Measurements from ENCODE around the gene LRRC47. TPM values are rescaled to one million over a fixed set of nuclear protein-coding genes. Genes with fewer than 3 reads are reported as not detected.

Gene LRRC47
- total and polyA plus RNA-seq, 2 of the 13 experiments (the other 11 are each of a cell fraction or from before 2014, with no cell fraction given): 18.3 to 52.5 TPM

DNA sequence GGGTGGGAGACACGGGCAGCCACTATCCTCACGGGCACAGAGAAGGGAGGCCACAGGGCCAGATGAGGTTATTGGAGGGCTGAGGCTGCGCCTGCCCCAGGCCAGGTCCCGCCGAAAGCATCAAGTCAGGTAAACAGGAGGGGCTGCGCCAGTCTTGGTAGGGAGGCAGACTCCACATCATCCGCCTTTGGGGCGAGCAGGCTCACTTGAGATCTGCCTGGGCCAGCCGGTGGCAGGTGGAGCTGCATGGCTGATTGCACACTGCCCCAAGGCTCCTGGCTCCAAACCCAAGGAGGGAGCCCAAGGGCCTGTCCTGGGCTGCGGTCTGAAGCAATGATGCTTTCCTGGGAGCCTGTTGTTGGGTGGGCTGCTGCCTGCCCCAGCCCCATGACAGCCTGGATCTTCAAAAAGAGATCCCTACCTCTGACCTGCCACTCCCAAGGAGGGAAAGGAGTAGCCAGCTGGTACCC, 19.2 kb downstream of the LRRC47 start (continued):
- TF ChIP-seq MAF1 (CRISPR knock-in tag; IDR thresholded peaks at IDR 0.05; ENCODE audit: borderline replicate concordance) (no peak), NPAS2 (CRISPR knock-in tag; IDR thresholded peaks at IDR 0.05; ENCODE audit: borderline replicate concordance) (no peak), RFX1 (IDR thresholded peaks at IDR 0.05) (no peak), SP5 (CRISPR knock-in tag; IDR thresholded peaks at IDR 0.05; ENCODE audit: borderline replicate concordance, low read depth) (no peak), HOXA7 (CRISPR knock-in tag; IDR thresholded peaks at IDR 0.05) (peak; percentile 65; the same call in 1 of the 2 replicates), ONECUT2 (CRISPR knock-in tag; IDR thresholded peaks at IDR 0.05) (no peak), RXRB (CRISPR knock-in tag; IDR thresholded peaks at IDR 0.05; ENCODE audit: borderline replicate concordance) (no peak), ZNF556 (CRISPR knock-in tag; IDR thresholded peaks at IDR 0.05; ENCODE audit: borderline replicate concordance) (no peak), ZNF121 (CRISPR knock-in tag; IDR thresholded peaks at IDR 0.05) (no peak), CHCHD3 (CRISPR knock-in tag; IDR thresholded peaks at IDR 0.05) (no peak), FOSL2 (CRISPR knock-in tag; IDR thresholded peaks at IDR 0.05) (no peak), MAFG (CRISPR knock-in tag; IDR thresholded peaks at IDR 0.05) (no peak), NRL (CRISPR knock-in tag; IDR thresholded peaks at IDR 0.05; ENCODE audit: borderline replicate concordance) (no peak)
- TF ChIP-seq, protein P1, sequence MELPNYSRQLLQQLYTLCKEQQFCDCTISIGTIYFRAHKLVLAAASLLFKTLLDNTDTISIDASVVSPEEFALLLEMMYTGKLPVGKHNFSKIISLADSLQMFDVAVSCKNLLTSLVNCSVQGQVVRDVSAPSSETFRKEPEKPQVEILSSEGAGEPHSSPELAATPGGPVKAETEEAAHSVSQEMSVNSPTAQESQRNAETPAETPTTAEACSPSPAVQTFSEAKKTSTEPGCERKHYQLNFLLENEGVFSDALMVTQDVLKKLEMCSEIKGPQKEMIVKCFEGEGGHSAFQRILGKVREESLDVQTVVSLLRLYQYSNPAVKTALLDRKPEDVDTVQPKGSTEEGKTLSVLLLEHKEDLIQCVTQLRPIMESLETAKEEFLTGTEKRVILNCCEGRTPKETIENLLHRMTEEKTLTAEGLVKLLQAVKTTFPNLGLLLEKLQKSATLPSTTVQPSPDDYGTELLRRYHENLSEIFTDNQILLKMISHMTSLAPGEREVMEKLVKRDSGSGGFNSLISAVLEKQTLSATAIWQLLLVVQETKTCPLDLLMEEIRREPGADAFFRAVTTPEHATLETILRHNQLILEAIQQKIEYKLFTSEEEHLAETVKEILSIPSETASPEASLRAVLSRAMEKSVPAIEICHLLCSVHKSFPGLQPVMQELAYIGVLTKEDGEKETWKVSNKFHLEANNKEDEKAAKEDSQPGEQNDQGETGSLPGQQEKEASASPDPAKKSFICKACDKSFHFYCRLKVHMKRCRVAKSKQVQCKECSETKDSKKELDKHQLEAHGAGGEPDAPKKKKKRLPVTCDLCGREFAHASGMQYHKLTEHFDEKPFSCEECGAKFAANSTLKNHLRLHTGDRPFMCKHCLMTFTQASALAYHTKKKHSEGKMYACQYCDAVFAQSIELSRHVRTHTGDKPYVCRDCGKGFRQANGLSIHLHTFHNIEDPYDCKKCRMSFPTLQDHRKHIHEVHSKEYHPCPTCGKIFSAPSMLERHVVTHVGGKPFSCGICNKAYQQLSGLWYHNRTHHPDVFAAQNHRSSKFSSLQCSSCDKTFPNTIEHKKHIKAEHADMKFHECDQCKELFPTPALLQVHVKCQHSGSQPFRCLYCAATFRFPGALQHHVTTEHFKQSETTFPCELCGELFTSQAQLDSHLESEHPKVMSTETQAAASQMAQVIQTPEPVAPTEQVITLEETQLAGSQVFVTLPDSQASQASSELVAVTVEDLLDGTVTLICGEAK (IDR thresholded peaks at IDR 0.05): no peak
- TF ChIP-seq, protein P1 (CRISPR knock-in tag; IDR thresholded peaks at IDR 0.05): 0 out of 2 replicates have a peak, but pooled peaks have one; percentile 24
- TF ChIP-seq, protein P2, sequence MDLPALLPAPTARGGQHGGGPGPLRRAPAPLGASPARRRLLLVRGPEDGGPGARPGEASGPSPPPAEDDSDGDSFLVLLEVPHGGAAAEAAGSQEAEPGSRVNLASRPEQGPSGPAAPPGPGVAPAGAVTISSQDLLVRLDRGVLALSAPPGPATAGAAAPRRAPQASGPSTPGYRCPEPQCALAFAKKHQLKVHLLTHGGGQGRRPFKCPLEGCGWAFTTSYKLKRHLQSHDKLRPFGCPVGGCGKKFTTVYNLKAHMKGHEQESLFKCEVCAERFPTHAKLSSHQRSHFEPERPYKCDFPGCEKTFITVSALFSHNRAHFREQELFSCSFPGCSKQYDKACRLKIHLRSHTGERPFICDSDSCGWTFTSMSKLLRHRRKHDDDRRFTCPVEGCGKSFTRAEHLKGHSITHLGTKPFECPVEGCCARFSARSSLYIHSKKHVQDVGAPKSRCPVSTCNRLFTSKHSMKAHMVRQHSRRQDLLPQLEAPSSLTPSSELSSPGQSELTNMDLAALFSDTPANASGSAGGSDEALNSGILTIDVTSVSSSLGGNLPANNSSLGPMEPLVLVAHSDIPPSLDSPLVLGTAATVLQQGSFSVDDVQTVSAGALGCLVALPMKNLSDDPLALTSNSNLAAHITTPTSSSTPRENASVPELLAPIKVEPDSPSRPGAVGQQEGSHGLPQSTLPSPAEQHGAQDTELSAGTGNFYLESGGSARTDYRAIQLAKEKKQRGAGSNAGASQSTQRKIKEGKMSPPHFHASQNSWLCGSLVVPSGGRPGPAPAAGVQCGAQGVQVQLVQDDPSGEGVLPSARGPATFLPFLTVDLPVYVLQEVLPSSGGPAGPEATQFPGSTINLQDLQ (CRISPR knock-in tag; IDR thresholded peaks at IDR 0.05): no peak
- TF ChIP-seq, protein P3, sequence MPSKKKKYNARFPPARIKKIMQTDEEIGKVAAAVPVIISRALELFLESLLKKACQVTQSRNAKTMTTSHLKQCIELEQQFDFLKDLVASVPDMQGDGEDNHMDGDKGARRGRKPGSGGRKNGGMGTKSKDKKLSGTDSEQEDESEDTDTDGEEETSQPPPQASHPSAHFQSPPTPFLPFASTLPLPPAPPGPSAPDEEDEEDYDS (CRISPR knock-in tag; IDR thresholded peaks at IDR 0.05): no peak
